SU-DHL-6 (cell line): ENCODE measurements around the gene CHN1.

Experiments used
- H2AFZ ChIP-seq: fragments of 200-600 bp; sonication (generic); 2 replicates; pipeline ENCODE4 v1.6.1; 2014; ENCODE audit warnings: low read depth, mild to moderate bottlenecking, moderate library complexity, mixed read lengths, antibody characterized with exemption, low read length; ENCODE audit not compliant: severe bottlenecking
- H3F3A ChIP-seq: fragments of 200-600 bp; shearing (Covaris generic); 2 replicates; pipeline ENCODE4 v1.6.0; 2016; ENCODE audit warnings: antibody characterized with exemption, mild to moderate bottlenecking; ENCODE audit not compliant: insufficient read depth
- H3K27ac ChIP-seq: fragments of 200-600 bp; sonication (generic); 2 replicates; pipeline ENCODE4 v1.5.1; 2016; ENCODE audit warnings: low read depth, mild to moderate bottlenecking, low read length, moderate library complexity, mixed read lengths
- H3K27me3 ChIP-seq: fragments of 200-600 bp; sonication (generic), shearing (Covaris generic); 2 replicates; pipeline ENCODE4 v1.6.0; 2014; ENCODE audit warnings: mild to moderate bottlenecking, low read length
- H3K36me3 ChIP-seq: fragments of 200-600 bp; sonication (generic); 2 replicates; pipeline ENCODE4 v1.6.1; 2014; ENCODE audit warnings: mild to moderate bottlenecking, low read length, mixed read lengths
- H3K4me2 ChIP-seq: fragments of 300-600, 200-600 bp; shearing (Covaris generic), sonication (generic); 2 replicates; pipeline ENCODE4 v1.6.0; 2014; ENCODE audit warnings: low read length, low read depth, mild to moderate bottlenecking; ENCODE audit not compliant: poor library complexity, severe bottlenecking
- H3K4me3 ChIP-seq: fragments of 200-600 bp; sonication (generic); 2 replicates; pipeline ENCODE4 v1.5.1; 2014; ENCODE audit warnings: antibody characterized with exemption, low read length, mild to moderate bottlenecking, mixed read lengths; ENCODE audit not compliant: insufficient read depth, poor library complexity, severe bottlenecking
- H3K79me2 ChIP-seq: fragments of 200-600 bp; sonication (generic); 2 replicates; pipeline ENCODE4 v1.6.1; 2014; ENCODE audit warnings: mild to moderate bottlenecking, low read length, moderate library complexity; ENCODE audit not compliant: insufficient read depth
- H3K9ac ChIP-seq: fragments of 200-600 bp; sonication (generic); 2 replicates; pipeline ENCODE4 v1.7.0; 2014; ENCODE audit warnings: mild to moderate bottlenecking, low read length
- H3K9me2 ChIP-seq: fragments of 200-600 bp; sonication (generic); replicated peaks from 2 replicates; pipeline ENCODE4 v1.6.1; 2014; ENCODE audit warnings: low read length; ENCODE audit not compliant: insufficient read depth
- H3K9me3 ChIP-seq: fragments of 200-600 bp; sonication (generic); 2 replicates; pipeline ENCODE4 v1.6.1; 2014; ENCODE audit warnings: low read length, mixed read lengths; ENCODE audit not compliant: insufficient read depth
- H4K20me1 ChIP-seq: fragments of 200-600 bp; sonication (generic); 2 replicates; pipeline ENCODE4 v1.6.1; 2014; ENCODE audit warnings: low read depth, mild to moderate bottlenecking, antibody characterized with exemption, low read length, moderate library complexity, mixed read lengths
- CTCF ChIP-seq: fragments of 200-600 bp; sonication (generic); IDR thresholded peaks from one replicate; pipeline ENCODE4 v1.5.1; 2017; ENCODE audit warnings: antibody characterized with exemption, mild to moderate bottlenecking, low read length, moderate library complexity; ENCODE audit not compliant: insufficient read depth, poor library complexity, severe bottlenecking
- EZH2phosphoT487 ChIP-seq: fragments of 200-600 bp; sonication (generic), shearing (Covaris generic); conservative IDR thresholded peaks from 2 replicates; pipeline ENCODE4 v1.6.1; 2018; ENCODE audit warnings: mild to moderate bottlenecking, antibody characterized with exemption, low read length, moderate library complexity, mixed read lengths

The CHN1 gene

GRCh38 chr2:174967691-174968260, 37.4 kb downstream of the CHN1 start:
- Histone ChIP-seq H3K4me3 (no peak overlapping the region), H3K27ac (no peak overlapping the region), H3K79me2 (no peaks in the 10 kb centered on the region), H3K4me2 (no peak overlapping the region), H3K27me3 (no peaks in the 10 kb centered on the region), H3K9ac (no peak overlapping the region), H3F3A (no peaks in the 10 kb centered on the region), H3K9me2 (no peaks in the 10 kb centered on the region), H3K9me3 (no peaks in the 10 kb centered on the region), H4K20me1 (no peaks in the 10 kb centered on the region), H3K36me3 (no peaks in the 10 kb centered on the region), H2AFZ (no peak overlapping the region)
- TF ChIP-seq CTCF (no peak), EZH2phosphoT487 (no peak)

GRCh38 chr2:174967086-174967485, 38.1 kb downstream of the CHN1 start:
- no peaks in the 10 kb centered on the region for H3K79me2 ChIP-seq
- no peaks in the 10 kb centered on the region for H4K20me1 ChIP-seq
- no peak overlapping the region for H3K4me2 ChIP-seq
- no peaks in the 10 kb centered on the region for H3K36me3 ChIP-seq
- no peak overlapping the region for H3K27ac ChIP-seq
- no peak overlapping the region for H3K9ac ChIP-seq
- no peaks in the 10 kb centered on the region for H3K27me3 ChIP-seq
- TF ChIP-seq EZH2phosphoT487: no peak
- H3K4me3 ChIP-seq: no peak overlapping the region
- no peak overlapping the region for H2AFZ ChIP-seq
- no peaks in the 10 kb centered on the region for H3F3A ChIP-seq
- no peaks in the 10 kb centered on the region for H3K9me3 ChIP-seq
- H3K9me2 ChIP-seq: no peaks in the 10 kb centered on the region

GRCh38 chr2:174965992-174966744, 39.0 kb downstream of the CHN1 start:
- Histone ChIP-seq H4K20me1 (no peaks in the 10 kb centered on the region), H3K27ac (no peak overlapping the region), H3K79me2 (no peaks in the 10 kb centered on the region), H3K27me3 (no peaks in the 10 kb centered on the region), H3K4me2 (no peak overlapping the region), H2AFZ (no peak overlapping the region), H3K4me3 (no peak overlapping the region), H3K9me2 (no peaks in the 10 kb centered on the region), H3K36me3 (no peaks in the 10 kb centered on the region), H3K9me3 (no peaks in the 10 kb centered on the region), H3F3A (no peaks in the 10 kb centered on the region), H3K9ac (no peak overlapping the region)
- TF ChIP-seq EZH2phosphoT487 (no peak), CTCF (no peak)

GRCh38 chr2:174965551-174965950, 39.6 kb downstream of the CHN1 start:
- Histone ChIP-seq H2AFZ (no peak overlapping the region), H3K9me3 (no peaks in the 10 kb centered on the region), H3K27ac (no peak overlapping the region), H3F3A (no peaks in the 10 kb centered on the region), H3K4me3 (no peak overlapping the region), H3K27me3 (no peaks in the 10 kb centered on the region), H3K4me2 (no peak overlapping the region), H3K9ac (no peak overlapping the region), H3K79me2 (no peaks in the 10 kb centered on the region), H4K20me1 (no peaks in the 10 kb centered on the region), H3K9me2 (no peaks in the 10 kb centered on the region), H3K36me3 (no peaks in the 10 kb centered on the region)
- no peak for TF ChIP-seq CTCF
- no peak for TF ChIP-seq EZH2phosphoT487
